A673 (cell line): ENCODE results near the gene ERI2.

ENCODE experiments used
- EZH2 ChIP-seq: fragments of 200-600 bp; sonication (generic); IDR thresholded peaks from 2 replicates; pipeline ENCODE4 v1.6.1; 2017; ENCODE audit warnings: borderline replicate concordance, low read depth, mild to moderate bottlenecking, mixed read lengths, antibody characterized with exemption, low read length; ENCODE audit not compliant: poor library complexity, severe bottlenecking
- TF ChIP-seq, protein P1 (sequence below): fragments of 300-800, 200-600 bp; sonication (generic); conservative IDR thresholded peaks from 2 replicates; pipeline ENCODE4 v1.5.1; 2017; ENCODE audit warnings: low read depth, mild to moderate bottlenecking, antibody characterized with exemption, low read length, moderate library complexity, mixed read lengths

DNA sequence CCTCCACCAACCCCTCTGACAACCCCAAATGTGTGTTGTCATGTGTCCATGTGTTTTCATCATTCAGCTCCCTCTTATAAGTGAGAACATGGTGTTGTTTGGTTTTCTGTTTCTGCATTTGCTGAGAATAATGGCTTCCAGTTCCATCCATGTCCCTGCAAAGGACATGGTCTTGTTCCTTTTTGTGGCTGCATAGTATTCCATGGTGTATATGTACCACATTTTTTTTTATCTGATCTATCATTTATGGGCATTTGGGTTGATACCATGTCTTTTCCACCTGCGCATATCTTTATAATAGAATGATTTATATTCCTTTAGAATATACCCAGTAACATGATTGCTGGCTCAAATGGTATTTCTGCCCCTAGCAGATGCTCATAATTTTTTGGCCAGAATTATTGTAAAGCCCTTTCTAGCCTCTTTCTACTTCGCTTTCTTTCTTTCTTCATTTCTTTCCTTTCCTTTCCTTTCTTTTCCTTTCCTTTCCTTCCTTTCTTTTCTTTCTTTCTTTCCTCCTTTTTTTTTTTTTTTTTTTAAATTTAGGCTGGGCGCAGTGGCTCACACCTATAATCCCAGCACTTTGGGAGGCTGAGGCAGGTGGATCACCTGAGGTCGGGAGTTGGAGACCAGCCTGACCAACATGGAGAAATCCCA, 12.8 kb upstream of the ERI2 start:
- TF ChIP-seq, protein P1, sequence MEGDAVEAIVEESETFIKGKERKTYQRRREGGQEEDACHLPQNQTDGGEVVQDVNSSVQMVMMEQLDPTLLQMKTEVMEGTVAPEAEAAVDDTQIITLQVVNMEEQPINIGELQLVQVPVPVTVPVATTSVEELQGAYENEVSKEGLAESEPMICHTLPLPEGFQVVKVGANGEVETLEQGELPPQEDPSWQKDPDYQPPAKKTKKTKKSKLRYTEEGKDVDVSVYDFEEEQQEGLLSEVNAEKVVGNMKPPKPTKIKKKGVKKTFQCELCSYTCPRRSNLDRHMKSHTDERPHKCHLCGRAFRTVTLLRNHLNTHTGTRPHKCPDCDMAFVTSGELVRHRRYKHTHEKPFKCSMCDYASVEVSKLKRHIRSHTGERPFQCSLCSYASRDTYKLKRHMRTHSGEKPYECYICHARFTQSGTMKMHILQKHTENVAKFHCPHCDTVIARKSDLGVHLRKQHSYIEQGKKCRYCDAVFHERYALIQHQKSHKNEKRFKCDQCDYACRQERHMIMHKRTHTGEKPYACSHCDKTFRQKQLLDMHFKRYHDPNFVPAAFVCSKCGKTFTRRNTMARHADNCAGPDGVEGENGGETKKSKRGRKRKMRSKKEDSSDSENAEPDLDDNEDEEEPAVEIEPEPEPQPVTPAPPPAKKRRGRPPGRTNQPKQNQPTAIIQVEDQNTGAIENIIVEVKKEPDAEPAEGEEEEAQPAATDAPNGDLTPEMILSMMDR = no peak
- no peak for TF ChIP-seq EZH2
